ENCODE results near the gene SLC51B.
"Not testable (repeated sequence)": the region's sequence is repeated elsewhere in the genome, so short reads cannot be mapped to it uniquely, and the experiment has no call there.

The SLC51B gene

DNA sequence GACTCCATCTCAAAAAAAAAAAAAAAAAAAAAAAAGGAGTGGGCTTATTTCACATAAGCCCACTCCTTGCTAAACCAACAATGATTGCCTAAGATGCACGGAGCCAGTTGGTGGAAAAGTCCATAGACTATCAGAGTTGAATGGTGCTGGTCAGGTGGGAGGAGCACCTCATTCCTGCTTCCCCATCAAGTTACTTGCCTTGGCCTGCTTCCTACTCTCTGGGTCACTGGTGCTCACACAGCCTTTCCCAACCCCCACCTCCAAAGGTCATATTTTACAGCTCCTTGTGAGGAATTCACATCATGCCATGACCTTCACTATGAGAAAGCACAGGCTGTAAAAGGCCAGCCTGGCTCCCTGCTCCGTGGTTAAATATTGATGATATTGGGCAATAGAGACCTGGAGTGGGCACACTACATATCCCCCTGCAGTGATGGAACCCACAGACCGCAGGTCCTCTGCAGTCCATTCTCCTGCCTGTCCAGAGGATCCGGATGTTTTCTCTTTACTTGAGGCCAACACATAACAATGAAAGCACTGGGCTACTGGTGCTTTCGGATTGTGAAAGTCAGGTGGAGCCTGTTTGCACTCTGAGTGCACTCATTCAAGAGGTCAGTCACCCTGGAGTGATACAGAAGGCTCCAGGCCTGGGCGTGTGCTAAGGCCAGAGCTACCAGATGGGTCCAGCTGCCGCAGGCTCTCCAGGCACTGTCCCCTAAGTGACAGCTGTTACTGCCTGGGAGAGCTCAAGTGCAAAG, at the start of gene SLC51B:
Gene SLC51B (plus strand): TSS at position 664 of the 758 bp plus-strand sequence. CDS start 4,618 bp downstream, outside the sequence.
- DNase-seq: no peak

DNA sequence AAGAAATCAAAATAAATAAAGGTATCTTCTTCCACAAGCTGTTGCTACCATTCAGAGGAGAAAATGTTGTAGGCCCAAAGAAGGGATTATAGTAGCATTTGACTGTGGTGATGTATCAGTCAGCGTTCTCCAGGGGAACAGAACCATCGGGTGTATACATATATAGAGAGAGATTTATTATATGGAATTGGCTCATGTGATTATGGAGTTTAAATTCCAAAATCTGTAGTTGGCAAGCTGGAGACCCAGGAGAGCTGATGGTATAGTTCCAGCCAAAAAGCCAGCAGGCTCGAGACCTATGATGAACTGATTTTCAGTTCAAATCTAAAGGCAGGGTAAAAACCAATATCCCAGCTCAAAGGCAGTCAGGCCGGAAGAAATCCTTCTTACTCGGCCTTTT, 48.1 kb upstream of the SLC51B start:
- no peak for DNase-seq

DNA sequence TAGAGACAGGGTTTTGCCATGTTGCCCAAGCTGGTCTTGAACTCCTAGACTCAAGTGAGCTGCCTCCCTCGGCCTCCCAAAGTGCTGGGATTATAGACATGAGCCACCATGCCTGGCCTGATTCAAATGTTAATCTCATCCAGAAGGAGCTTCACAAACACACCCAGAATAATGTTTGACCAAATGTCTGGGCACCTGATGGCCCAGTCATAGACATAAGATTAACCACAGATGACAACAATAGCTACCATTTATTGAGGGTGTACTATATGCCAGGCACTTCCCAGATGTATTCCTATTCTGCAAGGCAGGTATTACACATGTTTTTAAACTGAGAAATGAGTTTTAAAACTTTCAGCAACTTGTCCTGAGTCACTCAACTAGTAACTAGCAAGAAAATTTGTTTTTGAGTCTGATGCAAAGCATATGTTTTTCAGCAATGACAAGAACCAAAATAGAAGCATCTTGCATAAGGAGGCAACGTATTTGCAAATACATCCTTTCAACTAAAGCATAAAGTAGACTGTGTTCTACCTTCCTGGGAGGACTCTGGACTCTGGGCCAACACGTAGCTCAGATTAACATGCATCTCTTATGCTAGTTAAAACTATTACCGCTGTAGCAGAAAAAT, 47.3 kb upstream of the SLC51B start:
- DNase-seq: no peak

DNA sequence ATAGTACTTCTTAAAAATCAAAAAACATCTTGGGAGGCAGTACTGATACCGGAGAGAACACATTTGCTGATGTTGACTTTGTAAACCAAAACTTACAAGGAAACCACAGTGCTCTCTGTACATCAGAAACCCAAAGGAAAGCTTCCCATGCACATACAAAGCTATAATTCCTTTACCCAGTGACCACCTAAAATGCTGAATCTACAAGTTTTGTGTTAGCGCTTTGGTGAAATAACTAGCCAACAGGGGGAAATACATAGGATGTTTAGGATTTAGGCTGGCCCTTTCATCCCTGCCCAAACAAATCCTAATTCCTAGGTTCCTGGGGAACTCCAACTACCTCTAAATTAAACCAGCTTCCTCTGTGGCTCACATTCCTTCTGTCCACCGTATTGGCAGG, 40.2 kb upstream of the SLC51B start:
- no peak for DNase-seq

DNA sequence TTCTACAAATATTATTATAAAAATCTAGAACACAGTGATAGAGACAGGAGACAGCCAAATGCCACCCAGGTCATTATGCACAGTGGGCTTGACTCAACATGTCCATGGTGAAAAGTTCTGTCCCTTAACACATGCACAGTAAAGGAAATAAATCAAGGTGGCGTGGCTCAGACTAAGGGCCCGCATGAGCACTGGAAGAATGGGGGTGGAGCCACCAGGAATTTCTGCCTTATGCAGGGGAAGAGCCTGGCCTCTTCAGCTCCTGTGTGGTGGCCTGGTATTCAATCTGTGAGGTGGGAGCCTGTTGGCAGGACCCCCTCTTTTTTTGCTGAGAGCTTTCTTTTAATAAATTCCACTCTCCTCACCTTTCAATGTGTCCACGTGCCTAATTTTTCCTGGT, 38.3 kb upstream of the SLC51B start:
- DNase-seq: no peak

DNA sequence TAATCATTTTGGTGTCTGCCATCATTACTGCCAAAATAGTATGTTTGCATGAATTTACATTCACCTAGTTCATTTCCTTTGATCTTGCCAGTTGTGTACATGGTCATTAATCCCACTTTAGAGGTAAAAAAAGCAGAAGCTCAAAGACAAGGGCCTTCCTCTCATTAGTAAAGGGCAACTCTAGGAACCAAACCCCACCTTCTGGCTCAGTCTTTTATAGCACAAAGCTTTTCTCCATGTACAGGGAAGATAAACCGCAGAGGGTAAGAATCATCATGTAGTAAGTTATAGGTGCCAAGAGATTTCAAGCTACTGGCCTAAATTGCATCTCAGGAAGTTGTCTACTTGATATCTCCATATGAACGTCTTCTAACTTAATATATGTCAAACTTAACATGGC, 36.2 kb upstream of the SLC51B start:
- peak in 1 of 2 donors; percentile 73 for DNase-seq

DNA sequence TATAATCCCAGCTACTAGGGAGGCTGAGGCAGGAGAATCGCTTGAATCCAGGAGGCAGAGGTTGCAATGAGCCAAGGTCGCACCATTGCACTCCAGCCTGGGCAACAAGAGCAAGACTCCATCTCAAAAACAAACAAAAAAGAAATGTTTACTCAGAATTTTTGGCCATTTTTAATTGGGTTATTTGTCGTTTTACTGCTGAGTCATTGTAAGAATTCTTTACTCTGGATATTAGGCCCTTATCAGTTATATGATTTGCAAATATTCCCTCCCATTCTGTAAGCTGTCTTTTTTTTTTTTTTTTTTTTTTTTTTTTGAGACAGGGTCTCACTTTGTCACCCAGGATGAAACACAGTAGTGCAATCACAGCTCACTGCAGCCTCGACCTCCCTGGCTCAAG, 34.0 kb upstream of the SLC51B start:
- DNase-seq: not testable (repeated sequence)

DNA sequence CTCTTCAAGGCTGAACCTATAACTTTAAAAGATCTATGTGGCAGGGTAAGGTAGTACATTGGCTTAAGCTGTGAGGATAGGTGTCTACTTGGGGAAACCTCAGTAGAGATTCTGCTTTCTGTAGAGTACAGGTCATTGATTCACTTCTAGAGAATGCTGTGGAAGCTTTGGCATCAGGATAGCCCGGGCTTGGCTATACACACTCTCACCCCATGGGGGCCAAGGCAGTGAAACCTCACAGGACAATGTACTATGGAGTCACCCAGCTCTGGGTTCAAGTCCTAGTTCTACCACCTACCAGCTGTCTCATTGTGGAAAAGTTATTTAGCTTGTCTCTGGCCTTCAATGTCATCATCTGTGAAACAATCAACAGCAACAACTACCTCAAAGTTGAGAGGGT, 24.8 kb upstream of the SLC51B start:
- DNase-seq: no peak

DNA sequence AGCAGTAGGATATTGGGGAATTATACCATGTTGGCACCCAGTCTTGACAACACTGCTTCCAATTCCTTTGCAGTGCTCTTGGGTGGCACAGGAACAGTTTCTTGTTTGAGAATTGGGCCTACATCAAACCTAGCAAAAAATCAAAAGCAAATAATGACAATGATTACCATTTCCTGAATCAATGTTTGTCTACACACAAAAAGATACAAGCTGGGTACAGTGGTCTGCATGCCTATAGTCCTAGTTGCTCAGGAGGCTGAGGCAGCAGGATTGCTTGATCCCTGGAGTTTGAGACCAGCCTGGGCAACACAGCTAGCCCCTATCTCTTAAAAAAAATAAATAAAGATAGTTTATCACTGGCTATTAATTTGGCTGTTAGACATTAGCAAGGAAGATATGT, 23.7 kb upstream of the SLC51B start:
- DNase-seq: no peak

DNA sequence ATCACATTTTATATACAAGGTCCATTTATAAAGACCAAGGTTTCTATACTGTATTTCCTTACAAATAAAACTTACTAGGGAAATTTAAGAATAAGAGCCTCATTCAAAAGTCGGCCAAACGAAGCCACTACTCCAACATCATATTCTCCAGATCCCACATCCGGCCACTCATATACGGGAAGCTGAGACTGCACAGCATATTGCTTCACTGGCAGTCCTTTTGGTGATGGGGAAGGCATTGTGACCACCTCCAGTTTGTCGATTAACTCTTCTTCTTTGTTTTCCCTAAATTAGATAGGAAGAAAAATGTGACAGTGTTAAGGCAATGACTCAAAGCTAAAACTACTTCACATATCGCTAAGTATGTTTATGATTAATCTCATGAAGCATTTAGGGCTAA, 18.4 kb upstream of the SLC51B start:
- no peak for DNase-seq

DNA sequence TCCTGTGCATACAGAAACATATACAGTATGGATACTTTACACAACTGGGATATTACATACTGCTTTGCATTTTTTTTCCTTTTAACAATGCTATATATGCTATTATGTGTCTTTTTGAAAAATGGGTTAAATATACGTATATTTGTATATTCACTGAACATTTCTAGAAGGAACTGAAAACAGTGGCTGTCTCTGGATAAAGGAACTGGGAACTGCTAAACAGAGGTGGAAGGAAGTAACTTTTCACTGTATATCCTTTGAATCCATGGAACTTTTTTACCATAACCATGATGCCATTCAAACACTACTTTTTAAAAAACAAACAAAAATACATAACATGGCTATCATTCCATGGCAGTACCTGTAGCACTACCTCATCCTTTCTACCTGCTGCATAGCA, 17.6 kb upstream of the SLC51B start:
- no peak for DNase-seq

DNA sequence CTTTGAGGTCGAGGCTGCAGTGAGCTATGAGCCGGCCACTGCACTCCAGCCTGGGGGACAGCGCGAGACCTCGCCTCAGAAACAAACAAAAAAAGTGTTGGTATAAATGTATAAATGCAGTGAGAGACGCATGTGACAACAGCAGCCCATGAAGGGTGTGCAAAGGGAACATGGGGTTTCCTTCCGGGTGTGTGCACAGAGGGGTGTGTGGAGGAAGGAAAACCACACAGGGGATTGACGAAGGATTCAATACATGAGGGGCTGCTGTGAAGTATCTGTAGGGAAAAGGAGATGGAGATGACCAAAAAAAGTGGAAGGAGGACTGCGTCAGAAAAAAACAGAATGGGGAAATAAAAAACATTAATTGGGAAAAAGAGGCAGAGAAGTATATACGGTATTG, 16.8 kb upstream of the SLC51B start:
- DNase-seq: no peak

DNA sequence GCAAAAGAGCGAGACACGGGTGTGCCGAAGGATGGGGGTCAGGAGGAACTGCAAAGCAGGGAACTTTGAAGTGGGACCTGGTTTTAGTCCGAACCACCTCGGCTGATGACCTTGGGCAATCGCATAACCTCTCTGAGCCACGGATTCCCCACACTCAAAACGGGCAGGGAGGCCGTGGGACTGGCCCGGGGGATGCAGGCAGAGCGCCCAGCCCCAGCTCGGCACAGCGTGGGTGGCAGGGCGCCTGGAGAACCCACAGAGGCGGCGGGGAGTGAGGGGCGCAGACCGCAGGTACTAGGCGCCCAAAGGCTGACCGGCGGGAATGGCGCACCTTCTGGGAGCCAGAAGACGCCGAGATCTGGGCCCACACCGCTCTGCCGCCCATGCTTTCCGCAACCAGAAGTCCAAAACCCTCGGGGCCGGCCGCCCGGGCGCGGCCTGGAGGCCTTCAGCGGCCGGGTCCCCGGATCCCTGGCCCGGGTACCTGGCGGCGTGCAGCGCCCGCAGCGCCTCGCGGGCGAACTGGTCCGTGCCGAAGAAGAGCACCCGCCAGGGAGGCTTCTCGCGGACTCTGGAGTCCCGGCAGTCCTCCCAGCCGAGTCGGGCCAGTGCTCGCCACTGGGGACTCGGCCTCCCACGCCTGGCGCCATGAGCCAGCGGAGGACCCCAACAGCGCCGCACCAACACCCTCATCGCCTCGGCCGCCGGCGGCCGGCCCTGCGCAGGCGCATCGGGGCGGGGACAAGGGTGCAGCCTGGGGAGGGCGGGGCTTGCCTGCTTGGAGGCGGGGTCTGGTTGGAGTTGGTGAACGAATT, 16.1 kb upstream of the SLC51B start, which contains the start of gene MTFMT:
Gene MTFMT (minus strand): TSS at position 719 of the 815 bp plus-strand sequence. CDS start 26 bp downstream, at position 693.
- peak; percentile 73 to 75 for DNase-seq

DNA sequence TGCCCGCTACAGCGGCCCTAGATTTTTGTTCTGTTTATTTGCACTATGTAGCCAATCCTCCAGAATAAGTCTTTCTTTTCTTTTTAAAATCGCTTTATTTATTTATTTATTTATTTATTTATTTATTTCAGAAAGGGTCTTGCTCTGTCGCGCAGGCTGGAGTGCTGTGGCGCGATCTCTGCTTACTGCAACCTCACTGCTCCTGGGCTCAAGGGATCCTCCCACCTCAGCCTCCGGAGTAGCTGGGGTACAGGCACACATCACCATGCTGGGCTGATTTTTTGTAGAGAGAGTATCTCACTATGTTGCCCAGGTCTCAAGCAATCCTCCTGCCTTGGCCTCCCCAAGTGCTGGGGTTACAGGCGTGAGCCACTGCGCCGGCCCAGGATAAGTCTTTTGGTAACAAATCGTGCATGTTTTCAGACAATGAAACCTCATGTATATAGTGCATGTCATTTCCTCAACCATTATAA, 15.4 kb upstream of the SLC51B start:
- DNase-seq: no peak

DNA sequence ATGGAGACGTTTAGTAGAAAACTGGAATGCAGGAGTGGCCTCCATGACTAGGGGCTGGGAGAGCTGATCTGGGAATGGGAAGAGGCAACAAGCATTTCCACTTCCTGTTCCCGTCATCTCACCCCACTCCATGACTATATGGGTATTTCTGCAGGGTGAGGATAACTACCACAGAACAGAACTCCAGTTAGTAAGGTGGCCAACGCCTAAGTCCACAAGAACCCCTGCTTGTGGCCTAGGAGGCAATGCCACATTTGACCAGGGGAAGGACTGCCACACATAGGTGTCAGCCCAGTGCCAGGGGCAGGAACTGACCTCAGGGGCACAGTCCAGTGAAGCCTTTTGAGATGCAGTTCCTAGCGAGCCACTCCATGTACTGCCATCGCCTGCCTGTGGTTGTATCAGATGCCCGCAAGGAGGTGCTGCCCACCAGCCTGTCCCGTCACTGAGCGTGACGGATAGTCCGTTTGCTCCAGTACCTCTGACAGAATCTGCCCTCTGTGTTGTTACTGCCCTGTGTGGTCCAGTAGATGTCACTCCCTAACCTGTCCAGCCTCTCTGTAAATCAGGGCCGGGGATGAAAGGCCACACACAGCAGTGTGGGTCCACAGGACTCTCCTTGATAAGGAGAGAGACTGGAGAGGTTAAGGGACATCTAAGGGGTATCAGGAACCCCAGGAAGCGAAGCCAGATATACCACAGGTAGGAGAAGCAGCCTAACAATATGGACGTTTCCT, 12.2 kb upstream of the SLC51B start:
- peak; percentile 11 to 41 for DNase-seq

DNA sequence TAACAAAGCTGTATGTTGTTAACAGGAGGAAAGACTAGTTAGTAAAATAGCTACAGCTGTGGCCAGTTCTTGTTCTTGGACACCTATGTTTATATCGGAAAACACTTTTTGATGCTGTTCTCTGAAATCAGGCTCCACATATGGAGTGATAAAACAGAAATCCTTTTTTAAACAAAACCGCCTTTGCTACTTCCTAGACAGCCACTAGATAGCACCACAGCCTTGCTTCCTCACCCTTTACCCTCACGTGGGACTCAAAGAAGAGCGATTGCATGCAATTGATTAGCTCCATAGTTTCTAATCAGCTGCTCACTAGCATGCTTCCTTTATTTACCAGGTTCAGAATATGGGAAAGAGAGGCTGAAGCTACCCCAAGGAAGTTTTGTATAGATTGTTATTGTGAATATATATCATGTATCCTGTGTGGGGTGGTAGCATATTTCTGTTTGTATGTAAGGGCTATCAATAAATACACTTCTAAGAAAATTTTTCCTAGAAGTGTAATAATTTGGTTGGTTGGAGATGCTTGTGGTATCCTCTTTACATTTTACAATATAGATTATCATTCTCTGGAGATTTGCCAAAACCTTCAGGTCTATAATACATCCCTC, 11.4 kb upstream of the SLC51B start:
- DNase-seq: peak in 1 of 2 donors; percentile 32

DNA sequence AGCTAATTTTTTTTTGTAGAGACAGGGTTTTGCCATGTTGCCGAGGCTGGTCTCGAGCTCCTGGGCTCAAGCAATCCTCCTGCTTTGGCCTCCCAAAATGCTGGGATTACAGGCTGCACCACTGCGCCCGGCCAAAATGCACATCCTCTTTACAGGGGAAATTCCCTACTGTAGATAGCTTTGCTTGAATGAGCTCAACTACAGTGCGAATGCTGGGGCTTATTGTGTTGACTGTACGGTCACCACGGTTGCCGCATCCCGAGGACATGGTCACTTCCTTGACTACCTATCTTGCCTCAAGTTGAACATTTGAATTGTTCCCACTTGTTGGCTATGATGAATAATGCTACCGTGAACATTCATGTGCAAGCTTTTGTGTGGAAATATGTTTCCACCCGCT, 10.5 kb upstream of the SLC51B start:
- no peak for DNase-seq

DNA sequence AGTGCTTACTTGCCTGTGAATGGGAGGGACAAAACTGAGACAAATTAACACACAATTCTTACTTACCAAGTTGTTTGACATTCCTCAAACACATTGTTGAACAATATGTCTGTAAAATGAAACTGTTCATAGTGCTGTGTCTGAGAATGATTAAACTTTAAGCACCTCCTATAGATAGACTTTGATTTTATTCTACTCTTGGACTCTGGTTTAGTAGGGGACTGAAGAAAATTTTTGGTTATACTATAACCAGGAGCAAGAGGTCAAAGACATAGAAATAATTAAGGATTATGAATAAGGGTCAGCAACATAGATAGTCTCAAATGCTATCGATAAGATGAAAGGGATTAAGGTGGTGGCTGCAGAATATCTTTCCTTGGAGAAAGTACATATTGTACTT, 7.9 kb upstream of the SLC51B start:
- DNase-seq: no peak

DNA sequence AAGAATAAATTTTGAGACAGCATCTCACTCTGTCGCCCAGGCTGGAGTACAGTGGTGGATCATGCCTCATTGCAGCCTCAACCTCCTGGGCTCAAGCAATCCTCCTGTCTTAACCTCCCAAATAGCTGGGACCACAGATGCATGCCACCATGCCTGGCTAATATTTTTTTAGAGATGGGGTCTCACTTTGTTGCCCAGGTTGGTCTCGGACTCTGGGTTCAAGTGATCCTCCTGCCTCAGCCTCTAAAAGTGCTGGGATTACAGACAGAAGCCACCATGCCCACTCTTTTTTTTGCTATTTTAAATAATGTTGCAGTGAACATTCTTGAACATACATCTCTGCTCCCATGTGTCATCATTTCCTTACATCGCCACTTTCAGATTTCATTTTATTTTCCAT, 6.8 kb upstream of the SLC51B start:
- no peak for DNase-seq

DNA sequence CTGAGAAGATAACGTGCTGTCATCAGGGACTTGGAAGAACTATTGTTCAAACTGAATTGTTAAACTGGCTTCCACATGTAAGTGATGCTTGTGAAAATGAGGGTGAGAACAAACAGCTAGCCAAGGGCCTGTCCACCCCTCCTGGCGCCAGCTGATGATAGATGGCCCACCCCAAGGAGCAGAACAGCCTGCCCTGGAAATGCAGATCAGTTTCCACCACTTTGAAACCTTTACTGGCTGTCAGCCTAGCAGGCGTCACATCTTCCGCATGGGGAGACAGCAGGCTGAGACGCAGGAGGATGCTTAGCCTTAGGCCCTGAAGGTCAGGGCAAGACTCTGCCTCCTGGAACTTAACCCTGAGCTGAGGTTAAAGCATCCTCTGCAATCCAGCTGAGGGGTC, 6.4 kb upstream of the SLC51B start:
- DNase-seq: no peak

DNA sequence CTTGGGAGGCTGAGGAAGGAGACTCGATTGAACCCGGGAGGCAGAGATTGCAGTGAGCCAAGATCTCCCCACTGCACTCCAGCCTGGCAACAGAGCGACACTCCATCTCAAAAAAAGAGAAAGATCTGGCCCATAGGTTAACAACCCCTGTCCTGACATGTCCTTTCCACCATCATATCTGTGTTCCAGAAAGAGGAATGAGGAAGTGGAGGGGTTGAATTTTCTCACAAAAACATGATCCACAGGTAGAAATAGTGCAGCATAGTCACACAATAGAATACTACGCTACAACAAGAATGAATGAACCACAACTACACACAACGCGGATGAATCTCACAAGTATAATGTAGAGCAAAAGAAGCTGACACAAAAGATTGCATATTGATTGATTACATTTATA, 4.7 kb upstream of the SLC51B start:
- no peak for DNase-seq

DNA sequence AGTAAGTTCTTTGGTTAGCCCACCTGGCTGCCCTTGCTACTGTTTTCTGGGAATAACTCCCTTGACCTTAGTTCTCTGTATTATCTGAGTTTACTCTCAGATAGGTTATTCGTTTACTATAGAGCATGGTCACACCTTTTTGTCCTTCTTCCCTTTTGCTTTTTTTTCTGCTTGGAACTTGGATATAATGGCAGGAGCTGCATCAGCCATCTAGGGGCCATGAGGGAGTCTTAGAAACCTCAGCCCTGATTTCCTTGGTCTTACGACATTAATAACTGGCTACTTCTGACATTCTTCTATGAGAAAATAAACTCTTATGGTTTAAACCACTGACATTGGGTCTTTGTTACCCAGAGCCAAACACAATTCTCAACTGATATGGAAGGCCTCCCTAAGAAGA, 3.4 kb upstream of the SLC51B start:
- no peak for DNase-seq

All from bone marrow (tissue), 2 donors.